ENCODE results near the gene SPO11. TPM values are rescaled to one million over a fixed set of nuclear protein-coding genes. Genes with fewer than 3 reads are reported as not detected.

SPO11 gene
- total and polyA plus RNA-seq, 9 of the 15 experiments (the other 6 are each of a cell fraction or from before 2014, with no cell fraction given) = not detected

- no peak for FAIRE-seq
- no peak overlapping the region for H3K27ac ChIP-seq (ENCODE audit: extremely low read depth, low read depth, low read length)
- TF ChIP-seq SOX6 (IDR thresholded peaks at IDR 0.05) = no peak
- TF ChIP-seq PHB (CRISPR knock-in tag; IDR thresholded peaks at IDR 0.05) = no peak
- no peak for TF ChIP-seq CHD4 (IDR thresholded peaks at IDR 0.05; ENCODE audit: insufficient read depth, insufficient replicate concordance, low read depth, low read length, poor library complexity, severe bottlenecking)
- TF ChIP-seq KAT7 (CRISPR knock-in tag; IDR thresholded peaks at IDR 0.05; ENCODE audit: borderline replicate concordance) = no peak
- TF ChIP-seq DACH1 (IDR thresholded peaks at IDR 0.05; ENCODE audit: partially characterized antibody) = no peak
- no peak for TF ChIP-seq POLR2H (tag; IDR thresholded peaks at IDR 0.05; ENCODE audit: low read depth)
- TF ChIP-seq VEZF1 (CRISPR knock-in tag; IDR thresholded peaks at IDR 0.05) = no peak
- no peak for TF ChIP-seq ZNF253 (CRISPR knock-in tag; conservative IDR thresholded peaks at IDR 0.05)
- TF ChIP-seq TEAD1 (CRISPR knock-in tag; IDR thresholded peaks at IDR 0.05) = no peak
- no peak for TF ChIP-seq SMARCB1 (IDR thresholded peaks at IDR 0.05; ENCODE audit: insufficient read length, low read depth)
- TF ChIP-seq HLTF (IDR thresholded peaks at IDR 0.05) = no peak
- no peak for TF ChIP-seq SMARCC2 (IDR thresholded peaks at IDR 0.05; ENCODE audit: low read depth)
- no peak for TF ChIP-seq ZNF696 (CRISPR knock-in tag; conservative IDR thresholded peaks at IDR 0.05)
- no peak for TF ChIP-seq TOE1 (IDR thresholded peaks at IDR 0.05; ENCODE audit: borderline replicate concordance)
- TF ChIP-seq TOE1 (CRISPR knock-in tag; IDR thresholded peaks at IDR 0.05; ENCODE audit: borderline replicate concordance, low read depth) = no peak
- TF ChIP-seq ZNF408 (CRISPR knock-in tag; IDR thresholded peaks at IDR 0.05; ENCODE audit: low read depth) = no peak
- H3K36me3 ChIP-seq (ENCODE audit: control insufficient read depth, insufficient read depth, low read length) = no peaks in the 10 kb centered on the region
- CTCF ChIA-PET (ENCODE audit: low intra/inter-chr PET ratio) = no interaction called here
- no peak for DNase-seq (ENCODE audit: extremely low read depth in 1 of 4, low spot score in 3 of 4)
- H4K20me1 ChIP-seq (replicated peaks; ENCODE audit: control insufficient read depth, insufficient read depth, low read length) = peaks cover 3% of the 10 kb centered on the region; the same call in 1 of the 2 replicates
- intact Hi-C loops (cut with micrococcal nuclease) (no loop called here), in situ Hi-C loops (cut with MboI) (no loop called here)
- no peak overlapping the region for H2AFZ ChIP-seq (ENCODE audit: low read depth, low read length)
- no peaks in the 10 kb centered on the region for H3K4me1 ChIP-seq (replicated peaks in 1 of 2; ENCODE audit: control insufficient read depth in 2 of 2, insufficient read depth in 2 of 2, low read length in 2 of 2)
- no peak overlapping the region for H3K4me2 ChIP-seq (ENCODE audit: insufficient read depth, low read length)
- POLR2A ChIA-PET = interaction anchor here (0.7 kb wide), 1 partner anchor 57 kb away, joined by 4 read pairs; no protein-coding TSS in a partner anchor
- H3K9me1 ChIP-seq (ENCODE audit: control insufficient read depth, insufficient read depth, low read length) = no peaks in the 10 kb centered on the region
- no peaks in the 10 kb centered on the region for H3K9me3 ChIP-seq (replicated peaks; ENCODE audit: control insufficient read depth, insufficient read depth, low read depth, low read length)
- no peaks in the 10 kb centered on the region for H3K79me2 ChIP-seq (ENCODE audit: control insufficient read depth, insufficient read depth, low read length)
- BruUV-seq (replicated peaks) = no TSS peak
- no peak overlapping the region for H3K9ac ChIP-seq (ENCODE audit: insufficient read depth in 1 of 2, low read depth in 2 of 2, low read length in 2 of 2)
- peaks cover 33 to 72% of the 10 kb centered on the region in 2 experiments for H3K27me3 ChIP-seq (ENCODE audit: control insufficient read depth in 2 of 2, insufficient read depth in 2 of 2, low read length in 2 of 2)
- no peak for ATAC-seq
- under 1% methylated on average over 18 of the region's 18 CpGs for WGBS (ENCODE audit: insufficient coverage, low coverage, missing lambda C conversion rate)
- no peak overlapping the region for H3K4me3 ChIP-seq
These were observed 46.8 kb upstream of the SPO11 start for GRCh38 chr20:57282670-57283361.
